Left lobe of liver (tissue), 2 donors: ENCODE data around the gene SLC10A3. TPM values are rescaled to one million over a fixed set of nuclear protein-coding genes. Genes with fewer than 3 reads are reported as not detected.

Source experiments
- ATAC-seq: fragments of 200-7000 bp; cut with Tn5 transposase; one replicate; pipeline ENCODE4 v1.9.1; 2020; ENCODE audit warnings: mild to moderate bottlenecking, moderate library complexity
- DNase-seq: peaks from one replicate; pipeline ENCODE4 v3.0.0-alpha.2; 2020; ENCODE audit warnings: low spot score
- total RNA-seq: library from RNA; stranded (reverse); gene quantifications from one replicate; pipeline ENCODE4 v1.2.1, GENCODE V29; 2021
- donor health status: DM: no; HTN: no; CAD: no; lungs with moderate emphysema.
- donor health status: DM: no; HTN: yes; CAD: no.

Gene SLC10A3
- total RNA-seq, 1 donor from 2014 or later = 3.7 TPM

GRCh38 chrX:154467556-154467955 lies 22.9 kb downstream of the SLC10A3 start:
- ATAC-seq (no peak), DNase-seq (no peak)

- DNase-seq (no peak), ATAC-seq (no peak)
Measured at GRCh38 chrX:154466907-154467306, 23.5 kb downstream of the SLC10A3 start.

- no peak for ATAC-seq
- no peak for DNase-seq
Measured at GRCh38 chrX:154466036-154466435, 24.4 kb downstream of the SLC10A3 start.

GRCh38 chrX:154465601-154466000 lies 24.8 kb downstream of the SLC10A3 start:
- DNase-seq = no peak
- ATAC-seq = no peak

- DNase-seq = no peak
- no peak for ATAC-seq
Measured at GRCh38 chrX:154464806-154465365, 25.5 kb downstream of the SLC10A3 start.

GRCh38 chrX:154463611-154464220 lies 26.7 kb downstream of the SLC10A3 start:
- no peak for ATAC-seq
- no peak for DNase-seq

- ATAC-seq = no peak
- no peak for DNase-seq
Measured at GRCh38 chrX:154462396-154462795, 28.0 kb downstream of the SLC10A3 start.

- DNase-seq = no peak
- no peak for ATAC-seq
Measured at GRCh38 chrX:154460326-154460725, 30.1 kb downstream of the SLC10A3 start.

GRCh38 chrX:154459832-154460231 lies 30.6 kb downstream of the SLC10A3 start:
- no peak for DNase-seq
- no peak for ATAC-seq

GRCh38 chrX:154458954-154459778 lies 31.3 kb downstream of the SLC10A3 start:
- ATAC-seq (peak; percentile 64), DNase-seq (no peak)

GRCh38 chrX:154458116-154458953 lies 32.1 kb downstream of the SLC10A3 start, which contains the start of gene PLXNA3:
Gene PLXNA3, plus strand, starts transcription at chrX:154458281. Its CDS starts 1,903 bp downstream, at chrX:154460184.
- peak; percentile 82 for ATAC-seq
- no peak for DNase-seq

- peak; percentile 74 for ATAC-seq
Measured at GRCh38 chrX:154457491-154458115, 32.8 kb downstream of the SLC10A3 start.

GRCh38 chrX:154452823-154453222 lies 37.6 kb downstream of the SLC10A3 start:
- ATAC-seq = no peak
- no peak for DNase-seq

More at GRCh38 chrX:154457491-154458115, 32.8 kb downstream of the SLC10A3 start:
- DNase-seq = no peak

- DNase-seq (no peak), ATAC-seq (no peak)
Measured at GRCh38 chrX:154450312-154450711, 40.1 kb downstream of the SLC10A3 start.

- no peak for DNase-seq
Measured at GRCh38 chrX:154449618-154450017, 40.8 kb downstream of the SLC10A3 start.

GRCh38 chrX:154448484-154448883 lies 41.9 kb downstream of the SLC10A3 start:
- ATAC-seq (no peak), DNase-seq (no peak)

More at GRCh38 chrX:154449618-154450017, 40.8 kb downstream of the SLC10A3 start:
- ATAC-seq = no peak

GRCh38 chrX:154446430-154446829 lies 44.0 kb downstream of the SLC10A3 start:
- ATAC-seq = no peak
- DNase-seq = no peak

- ATAC-seq (no peak), DNase-seq (no peak)
Measured at GRCh38 chrX:154445776-154446175, 44.7 kb downstream of the SLC10A3 start.

- peak; percentile 3 for ATAC-seq
- DNase-seq = no peak
Measured at GRCh38 chrX:154444755-154445246, 45.6 kb downstream of the SLC10A3 start.
